Pancreas (tissue), 10 donors: ENCODE measurements around the gene SIK2. TPM values are rescaled to one million over a fixed set of nuclear protein-coding genes. Genes with fewer than 3 reads are reported as not detected.

ENCODE experiments used
- ATAC-seq, 4 donors: fragments of 200-7000 bp; cut with Tn5 transposase; one replicate each; pipeline versions ENCODE4 v1.8.0 to v1.9.1; 2020; ENCODE audit warnings: mild to moderate bottlenecking in 4 of 4, moderate library complexity in 4 of 4
- DNase-seq, 6 donors: peaks; one replicate each; pipeline ENCODE4 v3.0.0-alpha.2; 2020
- FAIRE-seq: peaks from 2 replicates; lab custom pipeline; 2012; peaks lifted over from hg19 to GRCh38; lab: Jason Lieb, UNC
- H3K27ac ChIP-seq, 4 donors: fragments of 200-600 bp; sonication (generic); 1 replicate in 3 of 4; 2 replicates in 1 of 4; pipeline versions ENCODE4 v1.5.0 to v1.8.0; 2020
- H3K27me3 ChIP-seq, 4 donors: fragments of 200-600 bp; one replicate each; pipeline ENCODE4 v1.8.0; 2021
- H3K36me3 ChIP-seq, 3 donors: fragments of 200-600 bp; sonication (generic) in 1 of 3; one replicate each; pipeline versions ENCODE4 v1.5.0 to v1.8.0; 2020 to 2021
- H3K4me1 ChIP-seq, 3 donors: fragments of 200-600 bp; one replicate each; pipeline ENCODE4 v1.8.0; 2021
- H3K4me3 ChIP-seq, 4 donors: fragments of 200-600 bp; sonication (generic) in 2 of 4; one replicate each; pipeline versions ENCODE4 v1.5.0 to v1.8.0; 2020 to 2021
- H3K9me3 ChIP-seq, 4 donors: fragments of 200-600 bp; one replicate each; pipeline ENCODE4 v1.8.0; 2021
- CTCF ChIP-seq, 4 donors: fragments of 200-600 bp; sonication (generic) in 3 of 4; IDR thresholded peaks; one replicate each; pipeline versions ENCODE4 v1.5.0 to v1.8.0; 2021; ENCODE audit warnings: antibody characterized with exemption in 4 of 4
- WGBS, 2 donors: extraction: QIAGEN DNeasy Blood & Tissue Kit; methylation state at CpG; one replicate each; pipeline ENCODE4 v1.1.7; 2013; 5-methylcytosine and 5-hydroxymethylcytosine counted together
- intact Hi-C, 3 donors: fragments of 100-400 bp; cut with DNase I; formaldehyde crosslinking; loops; one replicate each; pipeline versions ENCODE4 v1.11.1 to v1.14.2; 2022
- polyA plus RNA-seq, 2 donors: library from polyadenylated mRNA; stranded (reverse); fragments of 200-250 nt; gene quantifications; one replicate each; pipeline ENCODE4 v1.2.3, GENCODE V29; 2013
- total RNA-seq, 6 donors: library from RNA; stranded (reverse); fragmentation: NEBNext Ultra II Directional in 4 of 6; extraction: Animal tissue kit (Norgen Biotek cat#: 25700) in 4 of 6; gene quantifications; one replicate each; pipeline versions ENCODE4 v1.2.1 to v1.2.4, GENCODE V29; 2021 to 2023
- donor health status: healthy with polysubstance abuse.
- donor health status: DM: no; HTN: no; CAD: no; lungs with moderate emphysema.
- donor health status: DM: no; HTN: no; CAD: no.
- donor health status: control.
- donor health status: control.
- donor health status: Bipolar disorder and iron deficiency.
- donor health status: DM: yes; HTN: yes; CAD: no.
- donor health status: DM: no; HTN: no; CAD: no.
- donor health status: DM: no; HTN: no; CAD: no.
- donor health status: DM: yes; HTN: yes; CAD: no.

The SIK2 gene
- total and polyA plus RNA-seq, 8 donors: 4.7 to 24.7 (median 17.5) TPM

GRCh38 chr11:111671383-111671782 lies 69.1 kb downstream of the SIK2 start:
- Histone ChIP-seq H3K4me1 (peaks cover 0 to 3% (median 0%) of the 10 kb centered on the region in 3 donors), H3K9me3 (no peaks in the 10 kb centered on the region), H3K27ac (no peak overlapping the region), H3K27me3 (no peaks in the 10 kb centered on the region), H3K36me3 (peaks cover 0 to 8% (median 8%) of the 10 kb centered on the region in 3 donors), H3K4me3 (no peak overlapping the region)
- WGBS, 2 donors: 94 to 100% methylated on average over 1 of the region's 1 CpG
- no peak for TF ChIP-seq CTCF (IDR thresholded peaks at IDR 0.05)
- ATAC-seq: no peak
- no peak for DNase-seq
- intact Hi-C loops: no loop called here
- no peak for FAIRE-seq

DNA sequence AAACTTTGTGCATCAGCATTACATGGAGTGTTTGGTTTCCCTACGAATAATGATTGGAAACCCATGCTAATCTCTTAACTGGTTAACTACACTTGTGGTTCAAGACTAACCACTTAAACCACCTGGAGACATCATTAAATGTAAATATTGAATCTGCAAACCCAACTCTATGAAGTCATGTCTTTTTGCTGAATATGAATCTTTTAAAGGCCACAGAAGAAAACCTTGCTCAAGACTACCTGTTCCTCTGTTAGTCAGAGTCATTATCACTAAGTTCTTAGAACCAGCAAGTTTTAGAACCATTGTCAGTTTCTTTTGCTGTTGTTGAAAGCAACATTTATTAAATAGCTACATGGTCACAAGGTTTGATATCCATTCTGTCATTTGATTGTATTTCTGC lies 70.7 kb downstream of the SIK2 start:
- no peak overlapping the region for H3K4me3 ChIP-seq
- WGBS, 2 donors: 63 to 66% methylated on average over 1 of the region's 1 CpG
- FAIRE-seq (no peak), ATAC-seq (no peak), DNase-seq (no peak)
- intact Hi-C loops: no loop called here
- no peaks in the 10 kb centered on the region for H3K27me3 ChIP-seq
- H3K4me1 ChIP-seq: peaks cover 0 to 4% (median 0%) of the 10 kb centered on the region in 3 donors
- H3K9me3 ChIP-seq: no peaks in the 10 kb centered on the region
- peaks cover 0 to 8% (median 8%) of the 10 kb centered on the region in 3 donors for H3K36me3 ChIP-seq
- no peak overlapping the region for H3K27ac ChIP-seq
- no peak for TF ChIP-seq CTCF (IDR thresholded peaks at IDR 0.05)

- no peak for TF ChIP-seq CTCF (IDR thresholded peaks at IDR 0.05)
- FAIRE-seq: no peak
- Histone ChIP-seq H3K27ac (no peak overlapping the region), H3K9me3 (no peaks in the 10 kb centered on the region), H3K4me1 (peaks cover 0 to 4% (median 0%) of the 10 kb centered on the region in 3 donors), H3K36me3 (peaks cover 0 to 8% (median 8%) of the 10 kb centered on the region in 3 donors), H3K27me3 (no peaks in the 10 kb centered on the region), H3K4me3 (no peak overlapping the region)
- ATAC-seq: no peak
- WGBS, 2 donors: 92 to 100% methylated on average over 1 of the region's 1 CpG
- intact Hi-C loops: no loop called here
- DNase-seq: no peak
These were observed 72.7 kb downstream of the SIK2 start for GRCh38 chr11:111674941-111675340.

- Histone ChIP-seq H3K27ac (no peak overlapping the region), H3K9me3 (no peaks in the 10 kb centered on the region), H3K36me3 (peaks cover 0 to 8% (median 8%) of the 10 kb centered on the region in 3 donors), H3K4me3 (no peak overlapping the region), H3K4me1 (peaks cover 0 to 4% (median 0%) of the 10 kb centered on the region in 3 donors), H3K27me3 (no peaks in the 10 kb centered on the region)
- no peak for FAIRE-seq
- no peak for ATAC-seq
- no peak for DNase-seq
- no peak for TF ChIP-seq CTCF (IDR thresholded peaks at IDR 0.05)
- intact Hi-C loops: no loop called here
- 92 to 95% methylated on average over 2 of the region's 2 CpGs for WGBS, 2 donors
These were observed 73.6 kb downstream of the SIK2 start for GRCh38 chr11:111675891-111676290.

GRCh38 chr11:111676878-111677585 lies 74.8 kb downstream of the SIK2 start:
- ATAC-seq: peak in 2 of 4 donors; percentile 50 to 63
- Histone ChIP-seq H3K36me3 (peaks cover 0 to 5% (median 4%) of the 10 kb centered on the region in 3 donors), H3K4me1 (peaks cover 0 to 4% (median 0%) of the 10 kb centered on the region in 3 donors), H3K27ac (no peak overlapping the region), H3K4me3 (no peak overlapping the region), H3K9me3 (no peaks in the 10 kb centered on the region), H3K27me3 (no peaks in the 10 kb centered on the region)
- intact Hi-C loops: no loop called here
- 83 to 92% methylated on average over 4 of the region's 4 CpGs for WGBS, 2 donors
- no peak for TF ChIP-seq CTCF (IDR thresholded peaks at IDR 0.05)
- no peak for FAIRE-seq
- DNase-seq: no peak
